CD8-positive, alpha-beta memory T cell (primary cell): ENCODE measurements around the gene TYMS. TPM values are rescaled to one million over a fixed set of nuclear protein-coding genes. Genes with fewer than 3 reads are reported as not detected.
"Not testable (repeated sequence)": the region's sequence is repeated elsewhere in the genome, so short reads cannot be mapped to it uniquely, and the experiment has no call there.

Experiments
- CTCF ChIA-PET: fragments of 350-600 bp; sonication (Branson Sonifier 250); formaldehyde crosslinking; loops from one replicate; lab custom pipeline; 2021; ENCODE audit warnings: antibody characterized with exemption; lab: Charles Lee
- POLR2A ChIA-PET: fragments of 350-600 bp; sonication (Branson Sonifier 250); formaldehyde crosslinking; loops from one replicate; lab custom pipeline; 2021; ENCODE audit warnings: antibody characterized with exemption; lab: Charles Lee
- DNase-seq, 5 donors: peaks; one replicate each; pipeline versions ENCODE4 v3.0.0 to v3.0.0-alpha.2; 2020 to 2022; ENCODE audit warnings: mixed read lengths in 1 of 5
- H3K27ac ChIP-seq: one replicate; pipeline ENCODE4 v1.7.0; 2013; ENCODE audit warnings: low read depth, mild to moderate bottlenecking, low read length, moderate library complexity
- H3K27me3 ChIP-seq: 2 replicates; pipeline ENCODE4 v1.7.0; 2013; ENCODE audit warnings: low read length, mild to moderate bottlenecking; ENCODE audit not compliant: insufficient read depth, poor library complexity, severe bottlenecking
- H3K36me3 ChIP-seq: 2 replicates; pipeline ENCODE4 v1.7.0; 2013; ENCODE audit warnings: mild to moderate bottlenecking, low read length, moderate library complexity; ENCODE audit not compliant: insufficient read depth
- H3K4me1 ChIP-seq: 2 replicates; pipeline ENCODE4 v1.7.0; 2013; ENCODE audit warnings: mild to moderate bottlenecking, low read length, moderate library complexity; ENCODE audit not compliant: insufficient read depth
- H3K4me3 ChIP-seq: 2 replicates; pipeline ENCODE4 v1.7.0; 2013; ENCODE audit warnings: mild to moderate bottlenecking, low read length
- H3K9me3 ChIP-seq: 2 replicates; pipeline ENCODE4 v1.7.0; 2013; ENCODE audit warnings: mild to moderate bottlenecking, low read length
- H3K27ac Mint-ChIP-seq, 8 donors: one replicate each; pipeline ENCODE4 v1.8.0; 2020 to 2021; ENCODE audit warnings: mixed read lengths in 8 of 8, mild to moderate bottlenecking in 6 of 8, inconsistent platforms in 3 of 8, moderate library complexity in 3 of 8
- H3K27me3 Mint-ChIP-seq, 2 donors: one replicate each; pipeline ENCODE4 v1.8.0; 2020 to 2021; ENCODE audit warnings: mixed read lengths in 2 of 2, mild to moderate bottlenecking in 1 of 2, moderate library complexity in 1 of 2
- H3K36me3 Mint-ChIP-seq, 3 donors: one replicate each; pipeline ENCODE4 v1.8.0; 2020 to 2021; ENCODE audit warnings: mixed read lengths in 3 of 3, inconsistent platforms in 1 of 3, mild to moderate bottlenecking in 1 of 3
- H3K4me1 Mint-ChIP-seq, 3 donors: one replicate each; pipeline ENCODE4 v1.8.0; 2020 to 2021; ENCODE audit warnings: mixed read lengths in 3 of 3, inconsistent platforms in 1 of 3, mild to moderate bottlenecking in 1 of 3
- H3K4me3 Mint-ChIP-seq, 7 donors: one replicate each; pipeline ENCODE4 v1.8.0; 2020 to 2021; ENCODE audit warnings: mixed read lengths in 7 of 7, mild to moderate bottlenecking in 6 of 7, moderate library complexity in 4 of 7, inconsistent platforms in 2 of 7
- H3K9me3 Mint-ChIP-seq, 5 donors: one replicate each; pipeline ENCODE4 v1.8.0; 2020 to 2022; ENCODE audit warnings: mixed read lengths in 5 of 5, mild to moderate bottlenecking in 3 of 5, moderate library complexity in 2 of 5, inconsistent platforms in 1 of 5
- polyA plus RNA-seq: library from polyadenylated mRNA; unstranded; fragments of 300-500 nt; fragmentation: Illumina TruSeq; gene quantifications from one replicate; pipeline ENCODE4 v1.2.3, GENCODE V29; 2021
- total RNA-seq, 2 experiments: library from RNA; stranded (reverse); gene quantifications; one replicate each; pipeline ENCODE4 v1.2.3, GENCODE V29; 2021

TYMS gene
- total and polyA plus RNA-seq, 3 experiments from 2014 or later, result 2.6 to 307 (median 297) TPM

- peaks cover 4 to 82% (median 18%) of the 10 kb centered on the region in 3 donors for H3K36me3 Mint-ChIP-seq
These were observed 22.1 kb downstream of the TYMS start for GRCh38 chr18:679516-679915.

GRCh38 chr18:680392-680791 is 22.9 kb downstream of the TYMS start:
- Mint-ChIP-seq H3K27me3 (no peaks in the 10 kb centered on the region), H3K27ac (peak overlapping the region in 3 of 8 donors; percentile 75 to 89 (median 87)), H3K36me3 (peaks cover 4 to 76% (median 18%) of the 10 kb centered on the region in 3 donors), H3K4me1 (peaks cover 10 to 17% (median 13%) of the 10 kb centered on the region in 3 donors), H3K9me3 (no peaks in the 10 kb centered on the region), H3K4me3 (no peak overlapping the region)
- Histone ChIP-seq H3K9me3 (no peaks in the 10 kb centered on the region), H3K36me3 (peaks cover 13% of the 10 kb centered on the region), H3K27ac (no peak overlapping the region), H3K4me1 (peaks cover 12% of the 10 kb centered on the region), H3K4me3 (no peak overlapping the region), H3K27me3 (no peaks in the 10 kb centered on the region)
- POLR2A ChIA-PET, result no interaction called here
- CTCF ChIA-PET, result interaction anchor here (1.6 kb wide), 1 partner anchor 150 kb away, joined by 4 read pairs; no protein-coding TSS in a partner anchor
- no peak for DNase-seq

More at GRCh38 chr18:679516-679915, 22.1 kb downstream of the TYMS start:
- ChIA-PET POLR2A (no interaction called here), CTCF (interaction anchor here (0.6 kb wide), 1 partner anchor 56 kb away, joined by 3 read pairs; no protein-coding TSS in a partner anchor)
- Histone ChIP-seq H3K27ac (no peak overlapping the region), H3K4me3 (no peak overlapping the region), H3K9me3 (no peaks in the 10 kb centered on the region), H3K27me3 (no peaks in the 10 kb centered on the region), H3K36me3 (peaks cover 13% of the 10 kb centered on the region), H3K4me1 (peaks cover 12% of the 10 kb centered on the region)
- Mint-ChIP-seq H3K4me1 (peaks cover 10 to 17% (median 13%) of the 10 kb centered on the region in 3 donors), H3K9me3 (no peaks in the 10 kb centered on the region), H3K27me3 (no peaks in the 10 kb centered on the region), H3K27ac (peak overlapping the region in 1 of 8 donors; percentile 35), H3K4me3 (no peak overlapping the region)
- DNase-seq, result no peak

- CTCF ChIA-PET, result interaction anchor here (2.0 kb wide), 1 partner anchor 157 kb away, joined by 5 read pairs; no protein-coding TSS in a partner anchor
- POLR2A ChIA-PET, result no interaction called here
- peak in 3 of 5 donors; percentile 53 to 57 (median 54) for DNase-seq
- Mint-ChIP-seq H3K27me3 (no peaks in the 10 kb centered on the region), H3K36me3 (peaks cover 4 to 72% (median 19%) of the 10 kb centered on the region in 3 donors), H3K9me3 (no peaks in the 10 kb centered on the region), H3K27ac (peak overlapping the region; percentile 2 to 95 (median 70)), H3K4me3 (peak overlapping the region in 3 of 7 donors; percentile 0 to 15 (median 0)), H3K4me1 (peaks cover 10 to 17% (median 13%) of the 10 kb centered on the region in 3 donors)
- H3K4me3 ChIP-seq, result no peak overlapping the region
- H3K27me3 ChIP-seq, result no peaks in the 10 kb centered on the region
- no peaks in the 10 kb centered on the region for H3K9me3 ChIP-seq
- no peak overlapping the region for H3K27ac ChIP-seq
- H3K4me1 ChIP-seq, result peaks cover 12% of the 10 kb centered on the region
- peaks cover 13% of the 10 kb centered on the region for H3K36me3 ChIP-seq
These were observed 24.5 kb downstream of the TYMS start for GRCh38 chr18:681985-682384.

- peaks cover 10 to 17% (median 13%) of the 10 kb centered on the region in 3 donors for H3K4me1 Mint-ChIP-seq
- Histone ChIP-seq H3K4me1 (peaks cover 12% of the 10 kb centered on the region), H3K36me3 (peaks cover 13% of the 10 kb centered on the region)
- H3K4me3 ChIP-seq, H3K9me3 Mint-ChIP-seq, POLR2A ChIA-PET, H3K4me3 Mint-ChIP-seq, DNase-seq, H3K9me3 ChIP-seq, H3K27me3 Mint-ChIP-seq, H3K27me3 ChIP-seq, H3K27ac ChIP-seq: not testable (repeated sequence)
- peak overlapping the region in 5 of 8 donors; percentile 2 to 88 (median 77) for H3K27ac Mint-ChIP-seq
- CTCF ChIA-PET, result interaction anchor here (2.0 kb wide), 1 partner anchor 157 kb away, joined by 5 read pairs; no protein-coding TSS in a partner anchor
- peaks cover 4 to 73% (median 17%) of the 10 kb centered on the region in 3 donors for H3K36me3 Mint-ChIP-seq
These were observed 25.0 kb downstream of the TYMS start for GRCh38 chr18:682416-682815.

GRCh38 chr18:682833-683232 is 25.4 kb downstream of the TYMS start:
- POLR2A ChIA-PET, result no interaction called here
- Histone ChIP-seq H3K36me3 (peaks cover 13% of the 10 kb centered on the region), H3K27ac (no peak overlapping the region), H3K4me3 (no peak overlapping the region), H3K9me3 (no peaks in the 10 kb centered on the region), H3K27me3 (no peaks in the 10 kb centered on the region), H3K4me1 (peaks cover 12% of the 10 kb centered on the region)
- Mint-ChIP-seq H3K36me3 (peaks cover 4 to 73% (median 17%) of the 10 kb centered on the region in 3 donors), H3K4me1 (peaks cover 10 to 17% (median 13%) of the 10 kb centered on the region in 3 donors), H3K9me3 (no peaks in the 10 kb centered on the region), H3K27me3 (no peaks in the 10 kb centered on the region), H3K4me3 (no peak overlapping the region), H3K27ac (peak overlapping the region in 1 of 8 donors; percentile 40)
- no peak for DNase-seq
- CTCF ChIA-PET, result interaction anchor here (2.0 kb wide), 1 partner anchor 156 kb away, joined by 5 read pairs; no protein-coding TSS in a partner anchor

GRCh38 chr18:683531-683930 is 26.1 kb downstream of the TYMS start:
- H3K9me3 ChIP-seq, result no peaks in the 10 kb centered on the region
- H3K27me3 ChIP-seq, result no peaks in the 10 kb centered on the region
- no peaks in the 10 kb centered on the region for H3K27me3 Mint-ChIP-seq
- peaks cover 12% of the 10 kb centered on the region for H3K4me1 ChIP-seq
- H3K4me1 Mint-ChIP-seq, result peaks cover 10 to 17% (median 13%) of the 10 kb centered on the region in 3 donors
- H3K4me3 ChIP-seq, result no peak overlapping the region
- peaks cover 7% of the 10 kb centered on the region for H3K36me3 ChIP-seq
- CTCF ChIA-PET, result interaction anchor here (2.0 kb wide), 1 partner anchor 156 kb away, joined by 5 read pairs; no protein-coding TSS in a partner anchor
- H3K27ac ChIP-seq, result no peak overlapping the region
- DNase-seq, result no peak
- peaks cover 4 to 66% (median 17%) of the 10 kb centered on the region in 3 donors for H3K36me3 Mint-ChIP-seq
- H3K9me3 Mint-ChIP-seq, result no peaks in the 10 kb centered on the region
- H3K27ac Mint-ChIP-seq, result peak overlapping the region in 1 of 8 donors; percentile 38
- POLR2A ChIA-PET, result no interaction called here
- H3K4me3 Mint-ChIP-seq, result no peak overlapping the region

- no peaks in the 10 kb centered on the region for H3K27me3 ChIP-seq
- H3K4me3 ChIP-seq, result no peak overlapping the region
- H3K4me1 Mint-ChIP-seq, result peaks cover 10 to 17% (median 13%) of the 10 kb centered on the region in 3 donors
- no peaks in the 10 kb centered on the region for H3K27me3 Mint-ChIP-seq
- no peaks in the 10 kb centered on the region for H3K36me3 ChIP-seq
- H3K27ac Mint-ChIP-seq, result peak overlapping the region in 1 of 8 donors; percentile 47
- H3K9me3 Mint-ChIP-seq, result no peaks in the 10 kb centered on the region
- H3K9me3 ChIP-seq, result no peaks in the 10 kb centered on the region
- no peak overlapping the region for H3K27ac ChIP-seq
- ChIA-PET CTCF (no interaction called here), POLR2A (no interaction called here)
- H3K4me1 ChIP-seq, result peaks cover 12% of the 10 kb centered on the region
- H3K4me3 Mint-ChIP-seq, result no peak overlapping the region
- peaks cover 4 to 60% (median 14%) of the 10 kb centered on the region in 3 donors for H3K36me3 Mint-ChIP-seq
- DNase-seq, result no peak
These were observed 28.0 kb downstream of the TYMS start for GRCh38 chr18:685438-685837.

- H3K4me1 Mint-ChIP-seq, result peaks cover 9 to 15% (median 10%) of the 10 kb centered on the region in 3 donors
- ChIA-PET POLR2A (no interaction called here), CTCF (interaction anchor here (1.4 kb wide), 1 partner anchor 14 kb away, joined by 3 read pairs; no protein-coding TSS in a partner anchor)
- no peaks in the 10 kb centered on the region for H3K9me3 Mint-ChIP-seq
- Histone ChIP-seq H3K27ac (no peak overlapping the region), H3K36me3 (no peaks in the 10 kb centered on the region), H3K9me3 (no peaks in the 10 kb centered on the region), H3K4me1 (peaks cover 10% of the 10 kb centered on the region), H3K4me3 (no peak overlapping the region), H3K27me3 (no peaks in the 10 kb centered on the region)
- H3K27me3 Mint-ChIP-seq, result no peaks in the 10 kb centered on the region
- no peak overlapping the region for H3K4me3 Mint-ChIP-seq
- H3K36me3 Mint-ChIP-seq, result peaks cover 3 to 54% (median 13%) of the 10 kb centered on the region in 3 donors
- H3K27ac Mint-ChIP-seq, result peak overlapping the region in 2 of 8 donors; percentile 38 to 58
- DNase-seq, result no peak
These were observed 29.1 kb downstream of the TYMS start for GRCh38 chr18:686339-687111.
